Gastrocnemius medialis (tissue), 4 donors: Measurements from ENCODE around the gene ARHGEF17.

Experiments used
- POLR2A ChIP-seq, 2 donors: fragments of 450-650 bp; IDR thresholded peaks; one replicate each; pipeline ENCODE4 v1.6.1; 2017; ENCODE audit warnings: antibody characterized with exemption in 2 of 2, mild to moderate bottlenecking in 2 of 2, moderate library complexity in 2 of 2
- TF ChIP-seq, protein P1 (sequence below), 5 experiments: fragments of 450-650 bp in 3 of 5; fragments of 200-600 bp in 2 of 5; sonication (generic) in 2 of 5; IDR thresholded peaks in 4 of 5; conservative IDR thresholded peaks in 1 of 5; 1 replicate in 4 of 5; 2 replicates in 1 of 5; pipeline ENCODE4 v1.5.1; 2016 to 2019; ENCODE audit warnings: antibody characterized with exemption in 5 of 5, mild to moderate bottlenecking in 3 of 5, moderate library complexity in 3 of 5

DNA sequence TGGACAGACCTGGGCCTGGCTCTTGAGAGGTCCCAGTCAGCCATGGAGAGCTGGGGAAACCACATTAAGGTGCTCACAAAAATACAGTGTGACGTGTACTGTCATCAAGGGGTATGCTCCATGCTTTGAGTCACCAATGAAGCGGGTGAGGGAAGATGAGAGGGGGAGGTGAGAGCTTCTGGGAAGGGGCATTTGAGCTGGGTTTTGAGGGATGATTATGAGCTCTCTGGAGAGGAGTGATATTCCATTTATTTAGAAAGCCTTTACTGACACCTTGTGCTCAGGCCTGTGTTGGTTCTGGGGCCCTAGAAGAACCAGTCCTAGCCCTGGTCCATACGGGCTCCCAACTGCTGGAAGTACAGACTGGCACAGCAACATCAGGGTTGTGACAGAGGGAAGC lies 10.4 kb upstream of the ARHGEF17 start:
- TF ChIP-seq, protein P1, sequence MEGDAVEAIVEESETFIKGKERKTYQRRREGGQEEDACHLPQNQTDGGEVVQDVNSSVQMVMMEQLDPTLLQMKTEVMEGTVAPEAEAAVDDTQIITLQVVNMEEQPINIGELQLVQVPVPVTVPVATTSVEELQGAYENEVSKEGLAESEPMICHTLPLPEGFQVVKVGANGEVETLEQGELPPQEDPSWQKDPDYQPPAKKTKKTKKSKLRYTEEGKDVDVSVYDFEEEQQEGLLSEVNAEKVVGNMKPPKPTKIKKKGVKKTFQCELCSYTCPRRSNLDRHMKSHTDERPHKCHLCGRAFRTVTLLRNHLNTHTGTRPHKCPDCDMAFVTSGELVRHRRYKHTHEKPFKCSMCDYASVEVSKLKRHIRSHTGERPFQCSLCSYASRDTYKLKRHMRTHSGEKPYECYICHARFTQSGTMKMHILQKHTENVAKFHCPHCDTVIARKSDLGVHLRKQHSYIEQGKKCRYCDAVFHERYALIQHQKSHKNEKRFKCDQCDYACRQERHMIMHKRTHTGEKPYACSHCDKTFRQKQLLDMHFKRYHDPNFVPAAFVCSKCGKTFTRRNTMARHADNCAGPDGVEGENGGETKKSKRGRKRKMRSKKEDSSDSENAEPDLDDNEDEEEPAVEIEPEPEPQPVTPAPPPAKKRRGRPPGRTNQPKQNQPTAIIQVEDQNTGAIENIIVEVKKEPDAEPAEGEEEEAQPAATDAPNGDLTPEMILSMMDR (IDR thresholded peaks at IDR 0.05 in 4 of 5, conservative IDR thresholded peaks at IDR 0.05 in 1 of 5), result no peak
- no peak for TF ChIP-seq POLR2A (IDR thresholded peaks at IDR 0.05)
